HepG2 (cell line): Measurements from ENCODE around the gene RAC3. TPM values are rescaled to one million over a fixed set of nuclear protein-coding genes. Genes with fewer than 3 reads are reported as not detected.
A peak's percentile ranks its signal among the peaks of the same experiment; 100 is the strongest.

ENCODE experiments used
- GPN1 ChIP-seq: sonication (generic); formaldehyde crosslinking; IDR thresholded peaks from 2 replicates; pipeline ENCODE4 v1.5.1; 2020; ENCODE audit warnings: missing genetic modification reagents, borderline replicate concordance
- MAFK ChIP-seq, 2 experiments: IDR thresholded peaks in 1 of 2; conservative IDR thresholded peaks in 1 of 2; 2 replicates each; pipeline ENCODE4 v1.6.1; 2011; ENCODE audit warnings: improper control_type of control experiment in 2 of 2, low read length in 2 of 2
- MLLT10 ChIP-seq: sonication (generic); formaldehyde crosslinking; IDR thresholded peaks from 2 replicates; pipeline ENCODE4 v1.4.0; 2020; ENCODE audit warnings: missing genetic modification reagents
- NFYC ChIP-seq: IDR thresholded peaks from 2 replicates; pipeline ENCODE4 v1.6.1; 2016; ENCODE audit warnings: missing genetic modification reagents, missing compliant biosample characterization
- SKI ChIP-seq: fragments of 450-650 bp; IDR thresholded peaks from one replicate; pipeline ENCODE4 v1.6.1; 2018; ENCODE audit warnings: mild to moderate bottlenecking; ENCODE audit not compliant: partially characterized antibody
- SOX13 ChIP-seq, 3 experiments: fragments of 450-650 bp in 1 of 3; sonication (generic) in 1 of 3; formaldehyde crosslinking in 1 of 3; IDR thresholded peaks in 2 of 3; conservative IDR thresholded peaks in 1 of 3; 2 replicates each; pipeline versions ENCODE4 v1.5.0 to v1.6.1; 2016 to 2020; ENCODE audit warnings: antibody characterized with exemption in 1 of 3, mild to moderate bottlenecking in 1 of 3, missing compliant biosample characterization in 1 of 3, missing genetic modification reagents in 1 of 3, moderate library complexity in 1 of 3
- SRY ChIP-seq: sonication (generic); formaldehyde crosslinking; IDR thresholded peaks from 2 replicates; pipeline ENCODE4 v1.8.0; 2022; ENCODE audit warnings: mild to moderate bottlenecking, missing genetic modification reagents
- STAG1 ChIP-seq: sonication (generic); formaldehyde crosslinking; IDR thresholded peaks from 2 replicates; pipeline ENCODE4 v1.4.0; 2020; ENCODE audit warnings: missing genetic modification reagents
- ZBTB1 ChIP-seq: sonication (generic); formaldehyde crosslinking; IDR thresholded peaks from 2 replicates; pipeline ENCODE4 v1.4.0; 2020; ENCODE audit warnings: missing genetic modification reagents, borderline replicate concordance
- ZBTB7A ChIP-seq: sonication (generic); formaldehyde crosslinking; IDR thresholded peaks from 2 replicates; pipeline ENCODE4 v1.8.0; 2022; ENCODE audit warnings: mild to moderate bottlenecking, missing genetic modification reagents
- ZFP41 ChIP-seq: sonication (generic); formaldehyde crosslinking; IDR thresholded peaks from 2 replicates; pipeline ENCODE4 v1.4.0; 2020; ENCODE audit warnings: mild to moderate bottlenecking, missing genetic modification reagents, borderline replicate concordance
- ZNF33A ChIP-seq: sonication (generic); formaldehyde crosslinking; IDR thresholded peaks from 2 replicates; pipeline ENCODE4 v1.5.1; 2020; ENCODE audit warnings: missing genetic modification reagents, mild to moderate bottlenecking, moderate library complexity, borderline replicate concordance
- ZNF678 ChIP-seq: sonication (generic); formaldehyde crosslinking; IDR thresholded peaks from 2 replicates; pipeline ENCODE4 v1.4.0; 2020; ENCODE audit warnings: mild to moderate bottlenecking, missing genetic modification reagents
- ZSCAN12 ChIP-seq: sonication (generic); formaldehyde crosslinking; IDR thresholded peaks from 2 replicates; pipeline ENCODE4 v1.9.0; 2021; ENCODE audit warnings: mild to moderate bottlenecking, missing genetic modification reagents
- polyA plus RNA-seq, 8 experiments: library from polyadenylated mRNA; depleted of rRNA in 3 of 8; stranded (reverse) in 7 of 8; unstranded in 1 of 8; fragments of >200 nt; fragmentation: Illumina TruSeq in 4 of 8; extraction: Trizol in 4 of 8; gene quantifications; 2 replicates each; pipeline versions ENCODE4 v1.2.1 to v1.2.3, GENCODE V29; 2011 to 2016; ENCODE audit warnings: low read depth in 4 of 8, missing spikeins in 1 of 8, mixed read lengths in 1 of 8; ENCODE audit not compliant: insufficient read depth in 1 of 8
- total RNA-seq, 5 experiments: library from RNA; depleted of rRNA; stranded (reverse); fragments of >200 nt; fragmentation: Illumina TruSeq; extraction: Trizol; gene quantifications; 2 replicates each; pipeline ENCODE4 v1.2.3, GENCODE V29; 2016; ENCODE audit warnings: low read depth in 1 of 5
- TF ChIP-seq, protein P1 (sequence below): sonication (generic); formaldehyde crosslinking; IDR thresholded peaks from 2 replicates; pipeline ENCODE4 v1.4.0; 2020; ENCODE audit warnings: missing genetic modification reagents, low read depth, mild to moderate bottlenecking, borderline replicate concordance
- TF ChIP-seq, protein P2 (sequence below): sonication (generic); formaldehyde crosslinking; IDR thresholded peaks from 2 replicates; pipeline ENCODE4 v1.5.0; 2020; ENCODE audit warnings: mild to moderate bottlenecking, missing genetic modification reagents
- TF ChIP-seq, protein P3 (sequence below): sonication (generic); formaldehyde crosslinking; IDR thresholded peaks from 2 replicates; pipeline ENCODE4 v1.8.0; 2022; ENCODE audit warnings: mild to moderate bottlenecking, missing genetic modification reagents
- TF ChIP-seq, protein P4 (sequence below): IDR thresholded peaks from 2 replicates; pipeline ENCODE4 v1.6.1; 2016; ENCODE audit warnings: low read depth, missing genetic modification reagents, missing compliant biosample characterization

RAC3 gene
- total and polyA plus RNA-seq, 2 of the 13 experiments (the other 11 are each of a cell fraction or from before 2014, with no cell fraction given), result 10.5 to 21.3 TPM

DNA sequence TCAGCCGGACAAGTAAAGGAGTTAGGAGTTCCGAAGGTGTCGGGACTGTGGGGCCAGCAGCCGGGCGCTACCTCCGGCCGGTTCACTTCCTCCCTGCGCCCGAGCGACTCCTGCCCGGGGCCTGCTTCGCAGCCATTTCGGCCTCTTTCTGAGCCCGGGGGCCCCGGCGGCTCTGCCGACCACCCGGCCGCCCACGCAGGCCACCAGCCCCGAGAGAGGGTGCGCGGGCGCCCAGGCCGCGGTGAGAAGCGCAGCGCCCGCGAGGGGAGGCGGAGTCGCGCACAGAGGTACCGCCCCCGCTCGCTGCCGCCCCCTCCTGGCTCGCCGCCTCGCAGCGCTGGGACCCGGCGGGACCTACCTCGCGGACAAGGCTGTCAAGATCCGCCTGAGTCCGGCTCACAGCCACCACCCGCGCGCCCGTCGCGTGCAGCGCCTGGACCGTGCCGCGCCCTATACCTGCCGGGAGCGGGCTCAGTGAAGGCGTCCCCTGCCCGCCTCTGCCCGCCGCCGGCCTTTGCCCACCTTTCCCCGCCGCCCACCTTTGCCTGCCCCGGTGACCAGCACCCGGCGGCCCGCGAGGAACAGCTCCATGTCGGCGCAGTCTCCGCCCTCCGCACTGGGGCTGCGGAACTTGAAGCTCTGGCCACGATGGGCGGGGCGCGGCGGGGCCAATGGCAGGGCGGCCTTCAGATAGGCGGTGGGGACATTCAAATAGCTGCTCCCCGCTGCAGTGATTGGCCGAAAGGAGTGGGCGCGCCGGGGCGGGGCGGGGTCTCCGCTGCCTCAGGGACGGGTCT lies 5.8 kb downstream of the RAC3 start, which contains the start of gene DCXR (continued):
- TF ChIP-seq, protein P1, sequence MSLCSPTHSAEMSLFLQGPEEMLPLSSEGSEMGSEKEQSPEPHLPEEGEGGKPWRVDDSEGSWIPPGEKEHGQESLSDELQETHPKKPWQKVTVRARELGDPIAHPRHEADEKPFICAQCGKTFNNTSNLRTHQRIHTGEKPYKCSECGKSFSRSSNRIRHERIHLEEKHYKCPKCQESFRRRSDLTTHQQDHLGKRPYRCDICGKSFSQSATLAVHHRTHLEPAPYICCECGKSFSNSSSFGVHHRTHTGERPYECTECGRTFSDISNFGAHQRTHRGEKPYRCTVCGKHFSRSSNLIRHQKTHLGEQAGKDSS (CRISPR knock-in tag), result peak; percentile 92; the same call in 1 of the 2 replicates
- TF ChIP-seq ZBTB1 (CRISPR knock-in tag) (no peak), MLLT10 (CRISPR knock-in tag) (no peak), MAFK (conservative IDR thresholded peaks at IDR 0.05 in 1 of 2, IDR thresholded peaks at IDR 0.05 in 1 of 2; ENCODE audit: low read length in 2 of 2) (no peak), ZBTB7A (CRISPR knock-in tag) (no peak; the same call in none of the 2 replicates), NFYC (CRISPR knock-in tag) (peak; percentile 89), SOX13 (IDR thresholded peaks at IDR 0.05) (no peak; the same call in 1 of the 2 replicates), SOX13 (CRISPR knock-in tag; conservative IDR thresholded peaks at IDR 0.05 in 1 of 2, IDR thresholded peaks at IDR 0.05 in 1 of 2) (peak in 1 of 2 experiments; percentile 27; a peak in 1 of 4 replicates), STAG1 (CRISPR knock-in tag) (peak; percentile 68), ZFP41 (CRISPR knock-in tag) (no peak), ZSCAN12 (CRISPR knock-in tag) (no peak), ZNF678 (peak; percentile 93; the same call in 1 of the 2 replicates), ZNF33A (no peak), SRY (CRISPR knock-in tag) (no peak; the same call in none of the 2 replicates), SKI (peak; percentile 83), GPN1 (CRISPR knock-in tag) (peak; percentile 72; the same call in 1 of the 2 replicates)
- TF ChIP-seq, protein P2, sequence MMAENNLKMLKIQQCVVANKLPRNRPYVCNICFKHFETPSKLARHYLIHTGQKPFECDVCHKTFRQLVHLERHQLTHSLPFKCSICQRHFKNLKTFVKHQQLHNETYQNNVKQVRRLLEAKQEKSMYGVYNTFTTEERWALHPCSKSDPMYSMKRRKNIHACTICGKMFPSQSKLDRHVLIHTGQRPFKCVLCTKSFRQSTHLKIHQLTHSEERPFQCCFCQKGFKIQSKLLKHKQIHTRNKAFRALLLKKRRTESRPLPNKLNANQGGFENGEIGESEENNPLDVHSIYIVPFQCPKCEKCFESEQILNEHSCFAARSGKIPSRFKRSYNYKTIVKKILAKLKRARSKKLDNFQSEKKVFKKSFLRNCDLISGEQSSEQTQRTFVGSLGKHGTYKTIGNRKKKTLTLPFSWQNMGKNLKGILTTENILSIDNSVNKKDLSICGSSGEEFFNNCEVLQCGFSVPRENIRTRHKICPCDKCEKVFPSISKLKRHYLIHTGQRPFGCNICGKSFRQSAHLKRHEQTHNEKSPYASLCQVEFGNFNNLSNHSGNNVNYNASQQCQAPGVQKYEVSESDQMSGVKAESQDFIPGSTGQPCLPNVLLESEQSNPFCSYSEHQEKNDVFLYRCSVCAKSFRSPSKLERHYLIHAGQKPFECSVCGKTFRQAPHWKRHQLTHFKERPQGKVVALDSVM (CRISPR knock-in tag), result peak; percentile 64
- TF ChIP-seq, protein P3, sequence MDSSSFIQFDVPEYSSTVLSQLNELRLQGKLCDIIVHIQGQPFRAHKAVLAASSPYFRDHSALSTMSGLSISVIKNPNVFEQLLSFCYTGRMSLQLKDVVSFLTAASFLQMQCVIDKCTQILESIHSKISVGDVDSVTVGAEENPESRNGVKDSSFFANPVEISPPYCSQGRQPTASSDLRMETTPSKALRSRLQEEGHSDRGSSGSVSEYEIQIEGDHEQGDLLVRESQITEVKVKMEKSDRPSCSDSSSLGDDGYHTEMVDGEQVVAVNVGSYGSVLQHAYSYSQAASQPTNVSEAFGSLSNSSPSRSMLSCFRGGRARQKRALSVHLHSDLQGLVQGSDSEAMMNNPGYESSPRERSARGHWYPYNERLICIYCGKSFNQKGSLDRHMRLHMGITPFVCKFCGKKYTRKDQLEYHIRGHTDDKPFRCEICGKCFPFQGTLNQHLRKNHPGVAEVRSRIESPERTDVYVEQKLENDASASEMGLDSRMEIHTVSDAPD (CRISPR knock-in tag), result no peak
- TF ChIP-seq, protein P4, sequence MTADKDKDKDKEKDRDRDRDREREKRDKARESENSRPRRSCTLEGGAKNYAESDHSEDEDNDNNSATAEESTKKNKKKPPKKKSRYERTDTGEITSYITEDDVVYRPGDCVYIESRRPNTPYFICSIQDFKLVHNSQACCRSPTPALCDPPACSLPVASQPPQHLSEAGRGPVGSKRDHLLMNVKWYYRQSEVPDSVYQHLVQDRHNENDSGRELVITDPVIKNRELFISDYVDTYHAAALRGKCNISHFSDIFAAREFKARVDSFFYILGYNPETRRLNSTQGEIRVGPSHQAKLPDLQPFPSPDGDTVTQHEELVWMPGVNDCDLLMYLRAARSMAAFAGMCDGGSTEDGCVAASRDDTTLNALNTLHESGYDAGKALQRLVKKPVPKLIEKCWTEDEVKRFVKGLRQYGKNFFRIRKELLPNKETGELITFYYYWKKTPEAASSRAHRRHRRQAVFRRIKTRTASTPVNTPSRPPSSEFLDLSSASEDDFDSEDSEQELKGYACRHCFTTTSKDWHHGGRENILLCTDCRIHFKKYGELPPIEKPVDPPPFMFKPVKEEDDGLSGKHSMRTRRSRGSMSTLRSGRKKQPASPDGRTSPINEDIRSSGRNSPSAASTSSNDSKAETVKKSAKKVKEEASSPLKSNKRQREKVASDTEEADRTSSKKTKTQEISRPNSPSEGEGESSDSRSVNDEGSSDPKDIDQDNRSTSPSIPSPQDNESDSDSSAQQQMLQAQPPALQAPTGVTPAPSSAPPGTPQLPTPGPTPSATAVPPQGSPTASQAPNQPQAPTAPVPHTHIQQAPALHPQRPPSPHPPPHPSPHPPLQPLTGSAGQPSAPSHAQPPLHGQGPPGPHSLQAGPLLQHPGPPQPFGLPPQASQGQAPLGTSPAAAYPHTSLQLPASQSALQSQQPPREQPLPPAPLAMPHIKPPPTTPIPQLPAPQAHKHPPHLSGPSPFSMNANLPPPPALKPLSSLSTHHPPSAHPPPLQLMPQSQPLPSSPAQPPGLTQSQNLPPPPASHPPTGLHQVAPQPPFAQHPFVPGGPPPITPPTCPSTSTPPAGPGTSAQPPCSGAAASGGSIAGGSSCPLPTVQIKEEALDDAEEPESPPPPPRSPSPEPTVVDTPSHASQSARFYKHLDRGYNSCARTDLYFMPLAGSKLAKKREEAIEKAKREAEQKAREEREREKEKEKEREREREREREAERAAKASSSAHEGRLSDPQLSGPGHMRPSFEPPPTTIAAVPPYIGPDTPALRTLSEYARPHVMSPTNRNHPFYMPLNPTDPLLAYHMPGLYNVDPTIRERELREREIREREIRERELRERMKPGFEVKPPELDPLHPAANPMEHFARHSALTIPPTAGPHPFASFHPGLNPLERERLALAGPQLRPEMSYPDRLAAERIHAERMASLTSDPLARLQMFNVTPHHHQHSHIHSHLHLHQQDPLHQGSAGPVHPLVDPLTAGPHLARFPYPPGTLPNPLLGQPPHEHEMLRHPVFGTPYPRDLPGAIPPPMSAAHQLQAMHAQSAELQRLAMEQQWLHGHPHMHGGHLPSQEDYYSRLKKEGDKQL (CRISPR knock-in tag), result 0 out of 2 replicates have a peak, but pooled peaks have one; percentile 31
